ENCODE results near the gene HTR1E.
"Not testable (repeated sequence)": the region's sequence is repeated elsewhere in the genome, so short reads cannot be mapped to it uniquely, and the experiment has no call there.

The HTR1E gene, protein sequence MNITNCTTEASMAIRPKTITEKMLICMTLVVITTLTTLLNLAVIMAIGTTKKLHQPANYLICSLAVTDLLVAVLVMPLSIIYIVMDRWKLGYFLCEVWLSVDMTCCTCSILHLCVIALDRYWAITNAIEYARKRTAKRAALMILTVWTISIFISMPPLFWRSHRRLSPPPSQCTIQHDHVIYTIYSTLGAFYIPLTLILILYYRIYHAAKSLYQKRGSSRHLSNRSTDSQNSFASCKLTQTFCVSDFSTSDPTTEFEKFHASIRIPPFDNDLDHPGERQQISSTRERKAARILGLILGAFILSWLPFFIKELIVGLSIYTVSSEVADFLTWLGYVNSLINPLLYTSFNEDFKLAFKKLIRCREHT

DNA sequence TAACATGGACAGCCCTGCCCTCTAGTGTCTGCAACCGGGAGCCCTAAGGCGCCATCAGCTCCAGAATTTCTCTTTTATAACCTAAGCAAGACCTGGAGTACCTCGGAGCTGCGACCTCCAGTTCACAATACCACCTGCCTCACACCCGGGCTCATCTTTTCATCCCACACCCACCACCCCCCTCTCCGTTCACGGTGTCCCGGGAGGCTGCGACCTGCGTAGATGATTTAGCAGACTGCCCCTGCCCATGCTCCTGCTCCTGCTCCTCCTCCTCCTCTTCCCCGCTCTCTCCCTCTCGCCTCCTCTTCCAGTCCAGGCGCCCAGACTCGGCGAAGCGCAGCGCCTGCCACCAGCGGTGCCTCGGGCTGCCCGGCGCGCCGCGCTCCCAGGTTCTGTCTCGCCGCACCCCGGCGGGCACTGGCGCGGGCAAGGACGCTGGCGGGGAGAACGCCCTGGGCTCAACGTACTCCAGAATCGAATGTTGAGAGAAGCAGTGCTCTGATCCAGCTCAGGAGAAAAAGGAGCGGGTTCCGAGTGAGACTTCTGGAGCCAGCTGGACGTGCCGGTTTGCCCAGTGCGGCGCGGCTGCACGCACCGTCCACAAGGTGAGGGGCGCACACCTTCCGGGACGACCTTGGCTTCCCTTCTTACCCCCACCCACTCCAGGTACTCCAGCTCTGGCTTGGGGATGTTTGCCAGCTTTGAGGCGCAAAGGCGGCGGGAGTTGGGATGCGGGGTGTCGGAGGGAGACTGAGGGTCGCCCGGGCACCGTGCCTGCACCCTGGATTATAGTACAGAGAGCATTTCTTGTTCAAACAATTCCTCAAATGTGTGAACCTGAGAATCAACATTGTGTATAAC, at the start of gene HTR1E:
Gene HTR1E (plus strand): TSS at position 310 of the 861 bp plus-strand sequence. CDS start 77,807 bp downstream, outside the sequence.
- no peak for DNase-seq (ENCODE audit: low read depth, low spot score)
- H3K27ac ChIP-seq: no peak within 1 kb of the TSS

DNA sequence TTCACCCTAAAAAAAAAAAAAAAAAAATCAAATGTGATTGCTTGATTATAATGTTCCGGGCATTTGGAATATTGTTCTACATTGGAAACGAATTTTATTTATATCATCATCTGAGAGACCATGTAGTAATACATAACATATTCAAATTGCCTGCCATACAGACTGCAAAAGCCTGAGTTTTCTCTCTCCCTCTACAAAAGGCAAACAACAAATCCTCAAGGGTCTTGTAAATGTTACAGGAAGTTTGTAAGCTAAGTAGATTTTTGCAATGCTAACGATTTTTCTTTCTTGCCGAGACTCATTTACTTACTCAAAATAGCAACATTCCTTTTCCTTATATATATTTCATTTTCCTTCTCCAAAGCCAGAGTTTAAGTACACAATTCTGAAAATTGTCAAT, 49.0 kb upstream of the HTR1E start:
- no peak for DNase-seq (ENCODE audit: low read depth, low spot score)

DNA sequence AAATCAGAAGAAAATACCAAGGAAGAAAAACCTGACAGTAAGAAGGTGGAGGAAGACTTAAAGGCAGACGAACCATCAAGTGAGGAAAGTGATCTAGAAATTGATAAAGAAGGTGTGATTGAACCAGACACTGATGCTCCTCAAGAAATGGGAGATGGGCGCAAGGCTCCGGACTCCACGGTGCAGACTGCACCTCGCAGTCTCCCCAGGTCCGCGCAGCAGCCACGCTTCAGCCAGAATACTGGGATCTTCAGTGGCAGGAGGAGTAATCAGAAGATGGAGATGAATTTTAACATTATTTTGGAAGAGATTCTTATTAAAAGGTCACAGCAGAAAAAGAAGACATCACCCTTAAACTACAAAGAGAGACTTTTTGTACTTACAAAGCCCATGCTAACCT, 40.1 kb upstream of the HTR1E start:
- DNase-seq (ENCODE audit: low read depth, low spot score); H3K27ac ChIP-seq: not testable (repeated sequence)

More for the DNA sequence above, 49.0 kb upstream of the HTR1E start:
- H3K27ac ChIP-seq: no peak overlapping the region

DNA sequence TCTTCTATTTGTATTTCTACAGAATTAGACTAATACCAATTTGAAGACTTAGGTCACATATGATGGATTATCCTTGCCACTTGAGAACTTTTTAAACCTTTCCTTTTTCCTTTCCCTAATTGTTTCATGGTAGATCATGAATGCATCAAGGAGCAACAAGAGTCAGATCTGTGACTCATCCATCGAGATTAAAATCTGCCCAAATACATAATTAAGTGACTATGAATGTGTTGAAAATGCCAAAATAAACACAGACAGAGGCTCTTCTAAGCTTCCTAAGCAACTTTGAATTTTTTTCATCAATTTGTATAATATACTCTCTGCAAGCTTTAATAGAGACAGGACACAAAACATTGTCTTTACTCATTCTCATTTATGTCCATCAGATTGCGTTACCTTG, 23.5 kb upstream of the HTR1E start:
- no peak for DNase-seq (ENCODE audit: low read depth, low spot score)

DNA sequence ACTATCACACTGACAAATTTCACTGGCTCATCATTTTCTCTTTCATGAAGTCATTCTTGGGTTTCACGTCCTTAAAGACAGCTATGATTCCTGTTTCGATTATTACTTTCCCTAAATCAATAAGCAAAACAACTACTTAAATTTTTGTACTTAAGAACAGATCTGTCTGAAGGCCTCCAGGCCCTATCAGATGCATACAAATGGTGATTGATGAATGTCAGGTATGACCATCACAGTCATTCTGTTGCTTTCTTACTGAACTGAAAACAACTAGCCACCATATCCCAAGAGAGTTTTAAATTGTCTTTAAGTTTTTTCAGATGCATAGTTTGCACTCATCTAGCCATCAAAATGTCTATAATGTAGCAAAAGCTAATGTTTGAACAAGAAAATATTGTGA, 20.9 kb upstream of the HTR1E start:
- DNase-seq (ENCODE audit: low read depth, low spot score): no peak

More for the DNA sequence above, 23.5 kb upstream of the HTR1E start:
- H3K27ac ChIP-seq: no peak overlapping the region

DNA sequence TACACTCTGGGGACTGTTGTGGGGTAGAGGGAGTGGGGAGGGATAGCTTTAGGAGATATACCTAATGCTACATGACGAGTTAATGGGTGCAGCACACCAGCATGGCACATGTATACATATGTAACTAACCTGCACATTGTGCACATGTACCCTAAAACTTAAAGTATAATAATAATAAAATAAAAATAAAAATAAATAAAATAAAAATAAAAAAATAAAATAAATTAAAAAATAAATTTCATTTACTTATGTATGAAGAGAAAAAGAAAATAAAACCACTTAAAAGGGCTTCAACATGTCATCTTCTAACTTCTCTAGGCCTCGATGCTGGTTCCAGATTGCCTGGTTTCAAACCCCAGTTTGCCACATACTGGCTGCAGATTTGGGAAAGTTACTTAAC, 10.2 kb upstream of the HTR1E start:
- H3K27ac ChIP-seq; DNase-seq (ENCODE audit: low read depth, low spot score): not testable (repeated sequence)

More for the DNA sequence above, 20.9 kb upstream of the HTR1E start:
- no peak overlapping the region for H3K27ac ChIP-seq

DNA sequence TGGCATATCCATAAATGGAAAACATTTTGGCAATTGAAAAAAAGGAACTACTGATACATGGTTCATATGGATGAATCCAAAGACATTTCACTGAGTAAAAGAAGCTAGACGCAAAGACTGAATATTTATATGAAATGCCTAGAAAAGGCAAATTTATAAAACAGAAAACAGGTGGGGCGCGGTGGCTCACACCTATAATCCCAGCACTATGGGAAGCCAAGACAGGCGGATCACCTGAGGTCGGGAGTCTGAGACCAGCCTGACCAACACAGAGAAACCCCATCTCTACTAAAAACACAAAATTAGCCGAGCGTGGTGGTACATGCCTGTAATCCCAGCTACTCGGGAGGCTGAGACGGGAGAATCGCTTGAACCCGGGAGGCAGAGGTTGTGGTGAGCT, 9.5 kb upstream of the HTR1E start:
- DNase-seq (ENCODE audit: low read depth, low spot score); H3K27ac ChIP-seq: not testable (repeated sequence)

DNA sequence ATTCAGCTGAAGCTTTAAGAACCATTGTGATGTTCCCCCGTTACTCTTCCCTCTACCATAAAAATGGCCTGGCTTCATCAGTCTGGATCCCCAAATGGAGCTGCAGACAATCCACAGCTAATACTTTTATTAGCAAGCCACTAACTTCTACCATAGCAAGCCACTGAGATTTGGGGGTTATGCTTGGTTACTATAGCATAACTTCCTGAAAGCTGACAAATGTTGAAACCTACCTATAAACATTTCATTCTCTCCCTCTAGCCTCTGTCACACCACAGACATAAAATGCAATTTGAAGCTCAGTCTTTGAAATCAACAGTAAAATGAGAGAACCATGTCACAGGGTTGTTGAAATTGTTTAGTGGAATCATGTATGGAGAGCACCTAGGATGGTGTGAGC, 3.0 kb upstream of the HTR1E start:
- no peak overlapping the region for H3K27ac ChIP-seq
- no peak for DNase-seq (ENCODE audit: low read depth, low spot score)

DNA sequence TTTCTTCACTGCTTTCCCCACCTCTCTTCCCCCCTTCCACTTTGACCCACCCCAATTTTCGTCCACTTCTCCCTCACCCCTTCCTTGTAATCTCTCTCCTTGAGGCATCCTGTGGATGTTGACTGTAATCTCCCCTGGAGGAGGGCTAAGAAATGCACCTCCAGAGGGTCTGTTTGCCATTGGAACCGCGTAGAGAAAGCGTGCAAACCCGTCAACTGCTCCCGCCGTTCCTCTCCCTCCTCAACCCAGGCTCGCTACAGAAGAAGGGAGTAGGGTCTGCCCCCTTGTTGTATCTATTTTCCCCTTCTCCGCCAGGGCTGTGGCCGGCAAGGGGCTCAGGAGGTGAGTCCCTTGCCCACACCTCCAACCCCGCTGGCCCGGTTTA, 502 bp upstream of the HTR1E start:
- no peak overlapping the region for H3K27ac ChIP-seq
- no peak for DNase-seq (ENCODE audit: low read depth, low spot score)

DNA sequence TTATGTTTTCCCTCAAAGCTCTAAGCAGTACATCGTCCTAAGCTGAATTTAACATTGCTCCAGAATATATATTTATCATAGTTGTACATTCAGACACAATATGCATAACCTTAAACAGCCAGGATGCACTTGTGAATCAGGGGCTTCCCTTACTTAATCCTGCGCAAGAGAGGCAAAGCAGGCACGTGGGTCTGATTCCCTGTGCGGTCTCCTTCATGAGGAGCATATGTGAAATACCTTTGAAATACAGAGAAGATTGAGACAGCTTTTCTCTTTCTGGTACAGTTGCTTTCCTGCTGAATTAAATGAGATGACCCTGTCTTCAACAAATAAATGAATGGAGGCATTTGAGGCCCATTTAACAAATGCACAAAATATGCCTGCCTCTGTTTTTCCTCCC, 1.5 kb downstream of the HTR1E start:
- H3K27ac ChIP-seq: no peak overlapping the region
- no peak for DNase-seq (ENCODE audit: low read depth, low spot score)

DNA sequence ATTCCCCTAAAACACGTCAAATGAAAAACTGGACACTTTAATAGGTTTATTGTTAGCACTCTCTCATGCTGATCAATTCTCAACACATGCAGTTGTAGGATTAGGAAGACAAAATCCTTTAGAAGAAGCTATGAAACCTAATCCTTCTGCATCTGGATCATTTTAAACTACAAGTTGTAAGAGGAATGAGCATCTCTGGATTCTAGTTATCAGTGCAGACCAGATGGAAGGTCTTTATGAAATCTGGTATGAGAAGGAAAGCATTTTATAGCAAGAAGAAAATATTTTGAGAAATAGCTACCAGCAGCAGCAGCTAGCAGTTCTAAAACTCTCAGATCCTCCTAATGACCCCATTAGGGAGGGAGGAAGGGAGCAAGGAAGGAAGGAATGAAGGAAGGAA, 4.1 kb downstream of the HTR1E start:
- no peak overlapping the region for H3K27ac ChIP-seq
- no peak for DNase-seq (ENCODE audit: low read depth, low spot score)

DNA sequence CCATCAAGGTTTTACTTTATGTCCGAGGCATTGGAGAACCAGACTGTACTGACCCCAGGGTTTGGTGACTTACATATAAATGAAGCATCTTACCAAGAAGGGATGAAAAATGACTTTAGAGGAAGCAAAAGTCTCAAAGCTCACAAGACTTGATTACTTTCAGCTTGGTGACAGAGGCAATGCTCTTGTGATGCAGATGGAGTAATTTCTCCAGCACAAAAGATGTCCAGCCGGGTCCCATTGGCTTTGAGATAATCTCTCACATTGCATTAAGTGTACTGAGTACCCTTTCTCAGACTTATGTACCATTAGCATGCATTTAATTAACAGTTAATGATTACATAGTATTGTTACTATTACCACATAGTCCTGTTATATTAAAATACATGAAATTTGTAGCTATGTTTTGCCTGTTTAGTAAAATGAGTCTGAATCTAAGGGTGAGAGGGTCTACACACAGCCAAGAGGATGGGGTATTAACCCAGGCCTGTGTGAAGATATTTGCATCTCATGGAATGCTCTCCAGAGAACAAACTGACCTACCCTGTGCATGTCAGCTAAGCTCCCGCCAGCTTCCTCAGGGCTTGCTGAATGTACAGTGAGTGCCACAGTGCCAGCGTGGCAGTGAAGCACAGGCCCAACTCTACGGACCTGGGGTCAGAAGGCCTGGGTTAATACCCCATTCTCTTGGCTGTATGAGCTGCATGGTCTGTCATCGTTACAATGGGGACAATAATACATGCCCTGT, 5.6 kb downstream of the HTR1E start:
- no peak overlapping the region for H3K27ac ChIP-seq
- DNase-seq (ENCODE audit: low read depth, low spot score): no peak

DNA sequence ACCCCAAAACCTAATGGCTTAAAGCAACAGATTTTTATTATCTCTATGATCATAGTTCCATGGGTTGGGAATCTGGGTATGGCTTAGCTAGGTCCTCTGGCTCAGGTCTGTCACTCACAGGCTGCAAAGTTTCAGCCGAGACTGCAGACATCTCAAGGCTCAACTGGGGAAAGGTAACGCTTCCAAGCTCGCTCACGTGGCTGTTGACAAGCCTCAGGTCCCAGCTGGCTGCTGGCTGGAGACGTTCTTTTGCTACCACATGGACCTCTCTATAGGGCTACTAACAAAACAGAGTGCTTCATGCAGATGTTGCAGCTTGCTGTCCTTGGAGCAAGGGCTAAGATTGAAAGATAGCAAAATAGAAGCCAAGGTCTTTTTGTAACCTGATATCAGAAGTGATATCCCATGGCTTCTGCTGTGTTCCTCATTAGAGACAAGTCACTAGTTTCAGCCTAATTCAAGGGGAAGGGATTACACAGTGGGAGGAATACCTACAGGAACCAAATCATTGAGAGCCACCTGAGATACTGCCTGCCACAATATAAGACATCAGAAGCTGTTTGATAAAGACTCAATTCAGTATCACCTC, 6.6 kb downstream of the HTR1E start:
- H3K27ac ChIP-seq: no peak overlapping the region
- DNase-seq (ENCODE audit: low read depth, low spot score): no peak

DNA sequence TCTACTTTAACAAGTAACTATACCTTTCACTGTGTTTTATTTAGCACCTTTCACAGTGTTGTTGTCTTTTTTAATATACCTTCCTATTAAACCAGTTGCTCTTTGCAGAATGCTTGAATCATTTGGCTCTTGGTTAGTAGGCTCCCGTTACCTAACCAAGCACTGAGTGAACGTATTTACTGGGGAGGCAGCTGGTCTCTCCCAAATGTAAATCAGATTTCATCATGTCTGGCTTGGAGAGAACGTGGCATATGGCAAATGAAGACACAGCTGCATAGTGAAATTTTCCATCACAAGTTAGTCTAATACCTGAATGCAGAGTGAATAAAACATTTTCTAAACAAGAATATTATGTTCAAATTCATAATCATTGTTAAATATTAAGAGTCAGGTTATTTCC, 12.4 kb downstream of the HTR1E start:
- DNase-seq (ENCODE audit: low read depth, low spot score): no peak
- H3K27ac ChIP-seq: no peak overlapping the region

DNA sequence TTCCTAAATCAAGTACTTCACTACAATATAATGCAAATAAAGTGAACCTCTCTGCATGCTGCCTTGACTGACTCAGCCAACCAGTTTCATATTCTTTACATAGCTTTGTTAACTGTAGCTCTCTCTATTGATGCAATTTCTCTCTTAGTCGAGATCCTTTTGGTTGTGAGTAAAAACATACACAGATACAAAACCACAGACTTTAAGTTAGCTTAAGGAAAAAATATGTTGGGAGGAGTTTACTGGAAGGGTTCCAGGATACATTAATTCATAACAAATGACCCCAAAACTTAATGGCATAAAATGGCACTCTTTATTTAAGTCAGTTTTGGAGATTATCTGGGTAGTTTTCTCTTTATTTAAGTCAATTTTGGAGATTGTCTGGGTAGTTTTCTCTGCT, 15.7 kb downstream of the HTR1E start:
- no peak overlapping the region for H3K27ac ChIP-seq
- no peak for DNase-seq (ENCODE audit: low read depth, low spot score)

DNA sequence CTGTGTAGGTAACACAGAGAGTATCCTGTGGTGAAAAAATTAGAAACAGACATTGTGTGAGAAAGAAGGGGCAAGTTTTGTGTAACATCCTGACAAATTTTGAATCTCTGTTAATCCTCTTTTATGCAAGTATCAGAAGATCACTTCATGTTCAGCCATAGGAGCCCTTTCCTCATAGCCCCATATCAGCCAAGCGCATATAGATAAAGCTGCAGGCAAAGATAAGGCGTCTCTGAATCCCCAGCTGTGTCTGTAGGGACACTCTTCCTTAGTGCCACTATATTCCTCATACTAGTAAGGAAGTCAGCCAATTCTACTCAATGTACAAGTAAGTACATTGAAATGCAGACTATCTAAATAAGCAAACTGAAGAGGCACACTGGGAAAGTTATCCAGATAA, 22.3 kb downstream of the HTR1E start:
- no peak for DNase-seq (ENCODE audit: low read depth, low spot score)
- no peak overlapping the region for H3K27ac ChIP-seq

DNA sequence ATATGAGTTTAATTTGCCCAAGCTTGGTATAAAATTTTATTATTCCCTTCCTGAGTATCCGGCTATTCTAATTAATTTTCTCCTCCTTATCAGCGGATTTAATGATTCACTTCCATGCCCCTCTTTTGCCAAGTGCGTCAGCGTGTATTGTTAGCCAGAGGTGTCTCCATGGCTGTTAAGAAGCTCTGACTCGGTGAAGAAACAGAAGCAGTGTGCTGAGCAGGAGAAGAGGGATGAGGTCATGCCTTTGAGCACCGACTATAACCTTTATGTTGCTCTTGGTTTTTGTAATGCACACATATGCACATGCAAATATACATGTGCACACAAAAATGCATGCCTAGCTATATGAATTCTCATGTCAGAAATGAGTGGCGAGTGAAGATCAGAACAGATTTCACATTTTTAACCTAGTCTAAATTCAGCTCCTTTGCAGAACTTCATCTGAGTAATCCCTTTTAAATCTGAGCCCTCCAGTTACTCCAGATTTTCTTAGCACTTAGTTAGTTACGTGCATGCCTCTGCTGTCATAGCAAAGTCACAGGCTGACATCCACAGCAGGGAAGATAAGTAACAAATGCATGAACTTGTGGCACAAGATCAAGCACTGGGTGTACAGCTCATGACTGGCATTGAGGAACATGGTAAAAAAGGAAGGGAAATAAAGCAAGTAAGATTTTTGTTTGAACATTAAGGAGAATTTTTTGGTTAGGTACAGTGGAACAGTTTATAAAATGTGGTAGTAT, 24.3 kb downstream of the HTR1E start:
- H3K27ac ChIP-seq: no peak overlapping the region
- DNase-seq (ENCODE audit: low read depth, low spot score): no peak

DNA sequence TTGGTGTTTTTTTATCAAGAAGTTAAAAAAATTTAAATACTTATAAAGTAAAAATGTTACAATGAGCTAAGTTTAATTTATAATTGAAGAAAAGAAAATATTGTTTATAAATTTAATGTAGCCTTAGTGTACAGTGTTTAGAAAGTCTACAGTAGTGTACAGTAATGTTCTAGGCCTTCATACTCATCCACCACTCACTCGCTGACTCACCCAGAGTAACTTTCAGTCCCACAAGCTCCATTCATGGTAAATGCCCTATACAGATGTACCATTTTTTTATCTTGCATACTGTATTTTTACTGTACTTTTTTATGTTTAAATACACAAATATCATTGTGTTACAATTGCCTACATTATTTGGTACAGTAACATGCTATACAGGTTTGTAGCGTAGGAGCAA, 26.0 kb downstream of the HTR1E start:
- no peak for DNase-seq (ENCODE audit: low read depth, low spot score)
- H3K27ac ChIP-seq: no peak overlapping the region

DNA sequence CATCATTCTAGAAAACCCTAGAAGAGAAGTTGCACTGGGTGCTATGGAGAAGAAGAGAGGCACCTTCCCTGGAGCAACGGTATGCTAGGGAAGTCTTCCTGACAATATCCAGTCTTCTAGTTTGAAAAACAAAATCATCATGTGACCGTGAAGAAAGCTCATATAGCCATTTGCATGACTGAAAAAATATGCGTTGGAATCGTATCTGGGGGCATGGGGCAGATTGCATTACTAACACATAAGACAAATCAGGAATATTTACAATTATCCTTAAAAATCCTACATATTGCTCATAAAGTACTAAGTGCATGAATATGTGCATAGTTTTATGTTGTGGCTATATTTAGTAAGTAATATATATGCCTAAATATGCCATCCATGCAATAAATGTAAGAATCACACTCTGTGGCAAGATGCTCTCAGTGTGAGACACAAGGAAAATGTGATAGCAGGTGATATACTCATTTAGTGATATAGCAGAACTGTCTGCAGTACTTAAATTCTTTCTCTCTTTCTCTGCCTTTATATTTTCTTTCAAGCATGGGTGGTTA, 26.8 kb downstream of the HTR1E start:
- no peak overlapping the region for H3K27ac ChIP-seq

More for the DNA sequence above, 26.8 kb downstream of the HTR1E start:
- DNase-seq (ENCODE audit: low read depth, low spot score): no peak

Data from epithelial cell of prostate (primary cell).